Putamen (tissue), 1 donor: ENCODE data around the gene DNM2.

Source experiments
- DNase-seq: peaks from one replicate; pipeline ENCODE4 v3.0.0-alpha.2; 2016; ENCODE audit warnings: low spot score

The DNM2 gene

DNA sequence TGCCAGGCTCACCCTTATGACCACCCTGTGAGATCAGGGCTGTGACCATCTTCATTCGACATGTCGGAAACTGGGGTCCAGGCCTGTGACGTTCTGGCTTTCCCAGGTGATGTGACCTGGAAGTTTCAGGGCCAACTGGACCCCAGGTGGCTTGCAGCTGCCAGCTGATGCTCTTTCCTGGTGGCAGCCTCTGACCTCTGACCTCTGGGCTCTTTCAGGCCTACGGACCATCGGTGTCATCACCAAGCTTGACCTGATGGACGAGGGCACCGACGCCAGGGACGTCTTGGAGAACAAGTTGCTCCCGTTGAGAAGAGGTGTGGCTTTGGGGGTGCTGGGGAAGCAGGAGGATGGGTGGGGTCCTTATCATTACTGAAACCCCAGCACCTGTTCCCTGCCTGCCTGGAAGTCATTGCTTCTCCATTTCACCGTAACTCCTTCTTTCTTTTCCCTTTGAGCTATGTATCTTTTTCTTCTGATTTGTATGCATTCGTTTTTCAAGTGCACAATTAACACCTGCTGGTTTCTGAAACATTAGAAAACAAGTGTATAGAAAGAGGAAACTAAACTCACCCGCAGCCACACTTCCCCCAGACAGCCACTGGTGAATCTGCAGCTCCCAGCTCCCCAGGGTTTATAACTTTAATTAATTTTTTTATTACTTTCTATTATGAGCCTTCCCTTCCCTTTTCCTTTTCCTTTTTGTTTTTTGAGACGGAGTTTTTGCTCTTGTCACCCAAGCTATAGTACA, 59.2 kb downstream of the DNM2 start:
- no peak for DNase-seq

DNA sequence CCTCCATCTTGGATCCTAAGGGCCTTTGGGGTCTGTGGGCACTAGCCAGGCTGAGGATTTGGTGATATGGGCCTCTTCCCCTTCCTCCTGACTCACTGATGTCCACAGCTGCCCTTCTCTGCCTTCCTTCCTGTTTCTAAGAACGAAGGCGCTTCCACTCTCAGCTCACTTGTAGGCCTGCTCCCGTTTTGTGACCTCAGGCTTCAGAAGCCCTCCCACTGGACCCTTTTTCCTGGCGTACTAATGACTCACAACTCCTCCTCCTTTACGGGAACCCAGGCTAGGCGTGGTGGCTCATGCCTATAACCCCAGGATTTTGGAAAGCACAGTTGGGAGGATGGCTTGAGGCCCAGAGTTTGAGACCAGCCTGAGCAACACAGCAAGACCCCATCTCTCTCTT, 62.5 kb downstream of the DNM2 start:
- DNase-seq, result peak; percentile 78

DNA sequence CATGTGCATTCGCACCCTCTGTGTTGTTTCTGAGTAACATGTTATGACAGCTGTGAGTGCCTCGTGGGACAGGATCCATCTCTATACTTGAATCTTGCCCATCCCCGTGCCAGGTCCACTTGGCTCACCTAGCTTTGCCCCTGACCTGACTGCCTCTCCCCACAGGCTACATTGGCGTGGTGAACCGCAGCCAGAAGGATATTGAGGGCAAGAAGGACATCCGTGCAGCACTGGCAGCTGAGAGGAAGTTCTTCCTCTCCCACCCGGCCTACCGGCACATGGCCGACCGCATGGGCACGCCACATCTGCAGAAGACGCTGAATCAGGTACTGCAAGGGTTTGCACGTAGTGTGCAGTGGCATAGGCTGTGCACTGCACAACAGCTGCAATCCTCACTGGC, 64.9 kb downstream of the DNM2 start:
- no peak for DNase-seq

DNA sequence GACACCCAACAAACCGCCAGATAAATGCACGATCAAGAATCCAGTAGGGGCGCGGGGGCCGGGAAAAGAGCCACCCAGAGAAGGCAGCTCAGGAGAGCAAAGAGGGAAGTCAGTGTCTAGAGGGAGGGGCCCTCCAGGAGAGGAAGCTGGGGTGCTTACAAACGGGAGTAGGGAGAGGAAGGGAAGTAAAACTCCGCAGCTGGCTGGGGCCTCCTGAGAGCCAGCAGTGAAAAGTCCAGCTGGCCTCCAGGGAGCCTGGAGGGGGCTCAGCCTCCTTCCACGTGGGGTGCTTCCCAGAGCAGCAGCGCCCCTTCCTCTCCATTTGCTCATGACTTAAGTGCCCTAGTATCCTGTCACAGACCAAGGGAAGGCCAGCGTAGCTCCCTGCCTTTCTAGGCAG, 66.4 kb downstream of the DNM2 start:
- DNase-seq, result no peak

DNA sequence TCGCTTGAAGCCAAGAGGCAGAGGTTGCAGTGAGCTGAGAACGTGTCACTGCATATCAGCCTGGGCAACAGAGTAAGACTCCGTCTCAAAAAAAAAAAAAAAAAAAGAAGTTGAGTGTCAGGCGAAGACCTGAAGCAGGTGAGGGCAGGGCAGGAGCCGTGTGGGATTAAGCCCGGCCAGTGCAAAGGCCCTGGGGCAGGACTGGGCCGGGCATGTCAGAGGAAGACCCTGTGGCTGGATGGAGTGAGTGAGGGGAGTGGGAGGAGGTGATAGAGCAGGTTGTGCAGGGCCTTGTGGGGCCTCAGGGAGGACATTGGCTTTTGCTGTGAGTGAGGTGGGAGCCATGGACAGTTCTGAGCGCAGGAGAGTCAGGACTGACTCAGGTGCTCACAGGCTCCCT, 70.3 kb downstream of the DNM2 start:
- DNase-seq, result no peak

DNA sequence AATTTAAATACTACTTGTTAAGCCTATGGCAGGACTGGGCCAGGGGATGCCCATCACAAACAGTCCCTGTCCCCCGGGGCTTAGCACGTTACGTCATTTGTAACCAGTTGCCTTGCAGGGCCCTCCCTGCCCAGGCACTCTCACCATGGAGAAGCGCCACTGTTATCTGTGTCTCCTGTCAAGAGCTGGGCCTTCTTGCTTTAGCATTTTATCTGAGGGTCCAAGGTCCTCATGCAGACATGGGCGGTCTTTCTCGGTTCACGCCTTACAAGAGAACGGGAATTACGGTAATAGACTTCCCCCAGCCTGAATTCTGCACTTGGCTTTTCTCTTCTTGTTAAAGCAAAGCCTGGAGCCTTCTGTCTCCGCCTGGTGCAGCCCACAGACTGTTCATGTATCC, 72.0 kb downstream of the DNM2 start:
- DNase-seq, result no peak

DNA sequence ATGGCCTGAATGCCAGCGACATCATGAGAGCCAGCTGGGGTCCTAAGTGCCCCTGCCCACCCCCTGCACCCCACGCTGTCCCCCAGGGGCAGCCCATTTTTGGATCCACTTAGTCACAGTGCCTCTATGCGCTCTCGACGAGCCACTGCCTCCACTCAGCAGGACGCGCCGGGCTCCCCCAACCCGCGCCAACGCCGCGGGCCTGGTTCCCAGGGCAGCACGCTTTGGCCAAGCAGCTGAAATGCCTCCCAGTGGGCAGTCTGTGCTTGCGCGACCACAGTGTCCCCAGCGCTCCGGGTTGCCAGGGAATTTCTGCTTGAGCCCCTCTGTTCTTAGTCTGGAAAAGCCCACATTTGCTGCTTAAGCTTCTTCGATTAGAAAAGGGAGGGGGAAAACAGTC, 78.8 kb downstream of the DNM2 start:
- DNase-seq, result peak; percentile 24

DNA sequence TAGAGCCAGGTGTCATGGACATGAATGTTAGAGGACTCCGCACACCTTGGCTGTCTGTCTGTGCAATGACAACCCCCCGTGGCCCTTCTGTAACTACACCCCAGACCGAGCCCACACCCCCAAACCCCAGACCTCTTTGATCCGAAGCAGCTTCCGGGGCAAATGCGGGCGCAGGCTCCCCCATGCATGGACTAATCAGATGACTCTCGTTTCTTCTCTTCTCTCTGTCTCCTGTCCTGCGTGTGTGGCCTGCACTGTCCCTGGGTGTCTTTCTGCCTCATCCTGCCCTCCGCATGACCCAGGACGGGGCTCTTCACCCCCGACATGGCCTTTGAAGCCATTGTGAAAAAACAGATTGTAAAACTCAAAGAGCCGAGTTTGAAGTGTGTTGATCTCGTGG, 79.2 kb downstream of the DNM2 start:
- no peak for DNase-seq

DNA sequence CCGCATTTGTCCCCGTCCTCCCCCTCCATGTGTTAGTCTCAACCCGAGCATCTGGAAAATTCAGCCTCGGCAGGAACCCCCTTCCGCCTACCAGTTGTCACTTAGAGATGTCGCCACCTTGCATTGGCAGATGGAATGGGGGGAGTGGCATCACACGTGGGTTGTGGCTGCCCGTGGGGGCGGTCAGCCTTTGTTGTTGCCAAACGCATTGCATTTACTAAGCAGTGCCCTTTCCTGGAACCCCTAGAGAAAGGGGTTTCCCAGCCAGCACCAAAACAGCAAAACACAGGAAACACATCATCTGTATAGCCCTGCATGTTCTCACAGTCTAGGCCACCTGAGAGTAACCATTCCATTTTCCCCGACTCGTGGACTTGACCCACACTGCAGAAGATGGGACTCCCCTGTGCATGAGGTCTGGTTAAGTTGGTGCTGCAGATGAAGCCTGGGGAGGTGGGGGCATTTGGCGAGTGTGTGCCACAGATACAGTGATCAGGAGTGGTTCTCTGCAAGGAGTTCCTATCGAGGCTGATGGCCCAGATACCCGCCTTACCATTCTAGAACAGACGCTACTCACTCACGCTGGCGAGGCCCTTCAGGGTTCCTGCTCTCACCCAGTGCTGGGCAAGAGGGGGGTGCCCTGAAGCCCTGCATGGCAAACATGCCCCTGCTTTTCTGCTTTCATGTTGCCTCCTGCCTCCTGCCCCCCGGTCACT, 79.8 kb downstream of the DNM2 start:
- peak; percentile 48 for DNase-seq

DNA sequence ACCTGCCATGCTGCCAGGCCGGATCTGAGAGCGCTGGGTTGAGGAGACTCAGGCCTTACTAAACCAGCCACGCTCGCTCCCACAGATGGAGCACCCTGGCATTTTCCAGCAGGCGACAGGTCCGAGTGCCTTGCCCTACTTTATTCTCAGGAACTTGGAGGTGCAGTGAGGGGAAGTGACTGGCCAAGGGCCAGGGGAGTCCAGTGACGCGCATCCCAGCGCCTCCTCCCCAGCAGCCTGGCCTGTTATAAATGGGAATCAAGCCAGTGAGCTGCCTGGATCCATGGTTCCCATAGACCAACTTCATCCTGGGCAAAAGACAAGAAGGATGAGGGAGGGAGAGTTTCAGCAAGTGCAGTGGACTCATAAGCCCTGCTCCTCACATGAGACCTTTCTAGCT, 82.6 kb downstream of the DNM2 start:
- DNase-seq, result peak; percentile 17

DNA sequence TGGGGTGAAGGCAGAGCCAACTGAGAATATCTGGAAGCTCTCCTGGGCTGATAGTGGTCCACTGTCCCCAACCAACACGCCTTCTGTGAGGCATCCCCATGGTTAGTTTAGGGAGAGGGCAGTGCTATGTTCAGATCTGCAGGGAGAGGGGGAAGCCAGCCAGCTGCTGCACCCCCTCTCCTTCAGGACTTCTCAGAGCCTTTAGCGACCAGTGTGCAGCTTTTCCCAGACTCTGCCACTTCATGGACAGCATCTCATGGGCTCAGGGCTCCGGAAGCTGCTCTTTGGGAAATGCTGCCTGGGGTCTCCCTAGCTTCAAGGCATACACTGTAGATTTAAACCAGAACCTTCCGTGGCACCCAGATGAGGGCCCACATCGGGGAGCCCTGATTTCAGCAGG, 84.6 kb downstream of the DNM2 start:
- DNase-seq, result no peak

DNA sequence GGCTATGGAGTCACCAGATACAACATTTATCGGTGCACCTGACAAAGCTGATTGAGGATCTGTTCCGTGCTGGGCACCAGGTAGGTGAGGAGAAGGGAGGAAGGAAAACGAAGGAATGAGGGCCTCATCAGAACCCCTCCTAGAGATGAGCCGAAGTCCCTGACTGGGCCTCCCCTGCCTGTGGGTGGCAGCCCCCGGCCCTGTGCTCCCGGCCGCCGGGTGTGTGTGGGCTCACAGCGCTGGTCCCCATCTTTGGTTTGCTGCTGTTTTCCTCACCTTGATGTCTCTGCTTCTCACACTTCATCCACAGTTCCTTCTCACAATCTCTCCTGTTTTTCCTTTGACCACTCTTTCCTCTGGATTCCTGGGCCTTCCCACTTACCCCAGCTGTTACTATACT, 85.4 kb downstream of the DNM2 start:
- DNase-seq, result no peak

DNA sequence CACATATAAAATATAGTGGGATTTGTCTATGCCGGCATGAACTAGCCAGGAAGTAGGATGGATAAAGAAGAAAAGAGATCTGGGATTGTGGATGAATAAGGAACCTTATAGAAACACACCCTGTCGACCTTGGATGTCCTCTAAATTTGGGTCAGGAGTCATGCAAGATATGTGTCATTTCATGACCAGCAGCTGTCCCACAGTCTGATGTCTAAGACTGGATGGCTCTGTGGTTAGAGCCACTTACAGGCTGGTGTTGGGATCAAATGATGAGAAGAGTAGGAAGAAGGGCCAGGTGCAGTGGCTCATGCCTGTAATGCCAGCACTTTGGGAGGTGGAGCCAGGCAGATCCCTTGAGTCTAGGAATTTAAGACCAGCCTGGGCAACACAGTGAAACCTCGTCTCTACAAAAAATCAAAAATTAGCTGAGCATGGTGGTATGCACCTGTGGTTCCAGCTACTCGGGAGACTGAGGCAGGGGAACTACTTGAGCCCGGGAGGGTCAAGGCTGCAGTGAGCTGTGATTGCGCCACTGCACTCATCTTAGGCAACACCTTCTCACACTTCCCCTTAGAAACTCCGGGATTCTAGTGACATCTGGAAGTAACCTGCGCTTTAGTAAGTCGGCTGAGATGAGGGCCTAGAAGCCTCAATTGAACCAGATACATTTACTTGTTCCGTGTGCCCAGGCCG, 87.3 kb downstream of the DNM2 start:
- no peak for DNase-seq

DNA sequence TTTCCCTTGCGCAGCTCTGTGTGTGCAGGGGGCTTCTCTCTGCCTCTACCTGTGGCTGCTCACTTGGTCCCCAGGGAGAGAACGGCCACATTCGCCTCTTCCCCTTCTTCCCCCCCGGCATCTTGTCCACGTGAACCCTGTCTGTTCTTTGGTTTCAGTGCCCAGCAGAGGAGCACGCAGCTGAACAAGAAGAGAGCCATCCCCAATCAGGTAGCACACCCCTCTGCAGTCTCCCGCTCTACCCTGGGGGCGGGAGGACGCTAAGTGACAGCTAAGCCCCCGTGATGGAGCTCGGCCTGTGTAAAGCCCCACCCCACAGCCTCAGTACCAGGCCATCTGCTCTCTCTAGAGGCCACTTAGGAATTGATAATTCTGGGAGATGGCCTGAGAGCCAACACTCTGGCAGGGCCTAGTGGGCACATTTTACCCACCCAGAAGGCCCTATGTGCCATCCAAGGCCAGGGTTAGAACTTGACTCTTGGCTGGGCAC, 87.9 kb downstream of the DNM2 start:
- DNase-seq, result no peak

DNA sequence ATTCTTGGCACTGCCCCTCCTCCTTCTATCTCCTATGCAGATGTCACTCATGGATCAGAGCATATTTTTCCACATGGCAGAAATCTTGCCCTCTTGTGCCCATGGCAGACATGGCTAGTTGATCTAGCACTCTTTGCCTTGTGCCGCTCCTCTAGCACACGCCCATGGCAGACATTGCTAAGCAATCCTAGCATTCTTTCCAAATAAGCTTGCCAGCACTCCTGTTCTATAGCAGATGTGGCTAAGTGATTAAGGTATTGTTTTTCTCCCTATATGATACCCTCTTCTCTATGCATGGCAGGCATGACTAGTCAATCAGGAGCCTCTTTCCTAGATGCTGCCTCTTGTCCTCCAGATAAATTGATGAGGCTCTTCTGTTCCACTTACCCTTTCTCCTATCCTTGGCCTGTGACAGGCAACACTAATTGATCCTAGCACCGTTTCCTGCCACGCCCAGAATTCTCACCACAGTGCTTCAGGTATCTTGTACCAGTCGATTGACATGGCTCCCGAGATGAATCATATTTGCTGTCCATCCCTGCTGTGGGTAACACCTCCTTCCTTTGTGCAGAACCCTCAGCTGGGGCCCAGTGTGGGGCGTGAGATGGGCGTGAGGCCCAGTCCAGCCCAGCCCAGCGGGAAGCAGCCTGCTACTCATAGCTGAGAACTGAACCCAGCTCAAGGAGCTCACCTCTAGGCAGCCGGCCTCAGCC, 91.2 kb downstream of the DNM2 start:
- DNase-seq, result no peak

DNA sequence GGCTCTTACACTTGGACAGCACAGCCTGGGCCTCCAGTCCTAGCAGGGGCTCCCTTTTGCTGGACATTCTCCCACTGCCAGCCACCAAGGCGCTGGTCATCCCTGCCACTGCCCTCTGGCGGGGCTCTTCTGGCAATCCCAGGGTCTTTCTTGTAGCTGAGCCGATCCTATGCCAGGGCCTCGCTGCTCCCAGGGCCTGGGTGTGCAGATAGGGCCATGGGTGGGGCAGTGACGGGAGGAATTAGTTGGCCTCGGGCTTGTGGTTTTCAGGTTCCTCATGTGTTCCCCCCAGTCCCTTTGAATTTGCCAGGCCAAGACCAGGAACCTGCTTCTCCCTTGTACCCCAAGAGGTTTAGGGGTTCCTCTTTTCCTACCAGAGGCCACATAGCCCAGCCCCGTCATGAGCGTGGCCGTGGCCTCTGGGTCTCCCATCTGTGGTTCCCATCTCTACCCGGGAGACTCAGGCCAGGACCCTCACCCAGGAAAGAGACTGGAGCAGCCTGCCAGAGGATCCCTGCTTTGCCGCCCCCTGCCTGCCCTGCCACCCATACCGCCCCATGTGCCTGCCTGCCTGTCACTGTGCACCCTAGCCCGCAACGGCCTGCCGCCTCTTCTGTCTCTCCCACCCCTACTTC, 91.9 kb downstream of the DNM2 start:
- DNase-seq, result no peak

DNA sequence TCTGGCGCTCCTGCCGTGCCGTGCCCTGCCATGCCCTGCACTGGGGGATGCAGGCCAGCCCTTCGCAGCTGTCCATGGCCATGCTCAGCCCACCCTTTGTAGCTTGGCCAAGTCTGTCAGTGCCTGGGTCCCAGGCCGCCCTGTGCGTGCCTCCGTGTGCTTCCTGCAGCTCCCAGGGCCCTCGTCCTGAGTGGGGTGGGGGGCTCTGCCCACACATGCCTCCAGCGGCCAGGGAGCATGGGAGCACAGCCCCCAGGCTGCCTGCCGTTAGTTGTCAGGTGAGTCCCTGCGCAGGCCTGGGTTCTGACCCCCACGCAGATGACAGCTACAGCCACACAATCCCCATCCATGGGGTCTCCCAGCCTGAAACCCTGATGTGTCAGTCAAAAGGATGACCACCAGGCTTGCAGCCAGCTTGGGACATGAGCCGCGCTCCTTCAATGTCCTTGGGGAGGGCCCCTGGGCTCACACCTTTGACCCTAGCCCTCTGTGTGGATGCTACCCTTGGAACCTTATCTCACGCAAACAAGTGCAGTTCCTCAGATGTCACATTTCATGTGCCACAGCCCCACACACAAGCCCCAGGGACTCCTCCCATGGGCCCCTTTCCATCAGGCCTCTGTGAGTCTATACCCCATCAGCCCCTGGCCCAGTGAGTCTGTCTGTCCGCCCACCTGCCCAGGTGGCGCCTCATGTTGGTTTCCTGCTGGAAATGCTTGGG, 93.7 kb downstream of the DNM2 start:
- no peak for DNase-seq

DNA sequence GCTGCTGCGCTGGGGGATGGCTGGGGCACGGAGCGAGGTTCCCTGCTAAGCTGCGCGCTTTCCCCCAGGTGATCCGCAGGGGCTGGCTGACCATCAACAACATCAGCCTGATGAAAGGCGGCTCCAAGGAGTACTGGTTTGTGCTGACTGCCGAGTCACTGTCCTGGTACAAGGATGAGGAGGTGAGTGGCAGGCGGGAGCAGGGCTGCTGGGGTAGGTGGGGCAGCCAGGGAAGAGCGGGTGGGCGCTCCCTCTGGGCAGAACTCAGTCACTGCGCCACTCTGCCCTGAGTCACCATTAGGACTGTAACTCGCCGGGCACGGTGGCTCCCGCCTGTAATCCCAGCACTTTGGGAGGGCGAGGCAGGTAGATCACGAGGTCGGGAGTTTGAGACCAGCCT, 94.3 kb downstream of the DNM2 start:
- no peak for DNase-seq

DNA sequence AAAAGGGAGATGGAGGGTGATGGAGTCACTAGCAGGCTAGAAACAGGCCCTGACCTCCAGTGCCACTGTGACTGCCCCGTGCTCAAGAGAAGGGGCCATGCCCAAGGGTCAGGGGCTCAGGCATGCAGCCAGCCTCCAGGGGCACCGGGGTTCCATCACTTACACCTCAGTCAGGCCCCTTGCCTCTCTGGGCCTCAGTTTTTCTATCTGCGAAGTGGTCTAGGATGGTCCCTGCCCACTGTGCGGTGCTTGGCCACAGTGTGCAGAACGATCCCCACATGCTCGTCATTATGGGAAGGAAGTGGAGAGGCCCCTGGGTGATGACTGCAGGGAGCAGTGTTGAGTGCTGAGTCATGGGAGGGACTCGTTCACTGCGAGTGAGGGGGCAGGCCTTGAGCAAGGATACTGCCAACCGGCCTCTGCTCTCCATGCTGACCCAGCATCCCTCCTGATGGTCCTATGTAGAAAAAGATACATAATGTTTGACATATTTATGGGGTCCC, 95.1 kb downstream of the DNM2 start:
- DNase-seq, result no peak

DNA sequence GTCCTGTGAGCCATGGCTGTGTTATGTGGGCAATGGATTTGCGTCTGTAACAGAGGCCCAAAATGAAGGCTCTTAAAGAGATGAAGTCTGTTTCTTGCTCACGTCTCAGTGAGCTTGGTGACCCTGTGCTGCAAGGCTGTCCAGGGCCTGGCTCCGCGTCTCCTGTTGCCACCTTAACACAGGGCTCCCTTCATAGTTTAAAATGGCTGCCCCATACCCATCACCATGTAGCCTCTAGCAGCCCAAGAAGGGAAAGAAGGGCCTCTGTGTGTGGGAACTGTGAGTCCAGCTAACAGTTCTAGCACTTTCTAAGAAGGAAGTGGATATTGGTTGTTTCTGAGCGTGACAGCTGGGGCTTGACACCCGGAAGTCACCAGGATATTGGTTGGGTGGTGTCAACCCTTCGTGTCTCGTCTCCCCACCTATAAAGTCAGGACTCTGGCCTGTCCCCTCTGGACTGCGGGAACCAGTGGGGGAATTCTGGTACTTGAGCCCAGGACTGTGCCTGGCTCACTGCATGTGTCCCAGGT, 97.2 kb downstream of the DNM2 start:
- no peak for DNase-seq
